ENCODE measurements around the gene HSPG2.

GRCh38 chr1:21893046-21893805 lies 43.9 kb downstream of the HSPG2 start:
- TF ChIP-seq, protein P1, sequence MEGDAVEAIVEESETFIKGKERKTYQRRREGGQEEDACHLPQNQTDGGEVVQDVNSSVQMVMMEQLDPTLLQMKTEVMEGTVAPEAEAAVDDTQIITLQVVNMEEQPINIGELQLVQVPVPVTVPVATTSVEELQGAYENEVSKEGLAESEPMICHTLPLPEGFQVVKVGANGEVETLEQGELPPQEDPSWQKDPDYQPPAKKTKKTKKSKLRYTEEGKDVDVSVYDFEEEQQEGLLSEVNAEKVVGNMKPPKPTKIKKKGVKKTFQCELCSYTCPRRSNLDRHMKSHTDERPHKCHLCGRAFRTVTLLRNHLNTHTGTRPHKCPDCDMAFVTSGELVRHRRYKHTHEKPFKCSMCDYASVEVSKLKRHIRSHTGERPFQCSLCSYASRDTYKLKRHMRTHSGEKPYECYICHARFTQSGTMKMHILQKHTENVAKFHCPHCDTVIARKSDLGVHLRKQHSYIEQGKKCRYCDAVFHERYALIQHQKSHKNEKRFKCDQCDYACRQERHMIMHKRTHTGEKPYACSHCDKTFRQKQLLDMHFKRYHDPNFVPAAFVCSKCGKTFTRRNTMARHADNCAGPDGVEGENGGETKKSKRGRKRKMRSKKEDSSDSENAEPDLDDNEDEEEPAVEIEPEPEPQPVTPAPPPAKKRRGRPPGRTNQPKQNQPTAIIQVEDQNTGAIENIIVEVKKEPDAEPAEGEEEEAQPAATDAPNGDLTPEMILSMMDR (conservative IDR thresholded peaks at IDR 0.05; ENCODE audit: low read length): no peak
- TF ChIP-seq EZH2phosphoT487 (IDR thresholded peaks at IDR 0.05; ENCODE audit: borderline replicate concordance, low read depth, low read length): no peak
